HL-60/S4 treated with retinoic acid at 250 ng/mL for 4 days and 3 days (cell line): ENCODE results near the gene EHBP1.
"Not testable (repeated sequence)": the region's sequence is repeated elsewhere in the genome, so short reads cannot be mapped to it uniquely, and the experiment has no call there.

Source experiments
- in situ Hi-C: fragments of 300-500 bp; cut with MboI; formaldehyde crosslinking; loops from 2 replicates; pipeline ENCODE4 v1.7.0; 2022; ENCODE audit warnings: low sequenced_read_pairs

EHBP1 gene

GRCh38 chr2:62704654-62705006 is 883 bp upstream of the EHBP1 start:
- in situ Hi-C loops, result no loop called here

GRCh38 chr2:62705859-62706720 is 577 bp downstream of the EHBP1 start:
- in situ Hi-C loops, result no loop called here

- in situ Hi-C loops, result no loop called here
Observed at GRCh38 chr2:62706721-62707521, 1.4 kb downstream of the EHBP1 start.

- in situ Hi-C loops, result no loop called here
Observed at GRCh38 chr2:62708751-62709150, 3.2 kb downstream of the EHBP1 start.

GRCh38 chr2:62711832-62712494 is 6.5 kb downstream of the EHBP1 start:
- in situ Hi-C loops, result no loop called here

DNA sequence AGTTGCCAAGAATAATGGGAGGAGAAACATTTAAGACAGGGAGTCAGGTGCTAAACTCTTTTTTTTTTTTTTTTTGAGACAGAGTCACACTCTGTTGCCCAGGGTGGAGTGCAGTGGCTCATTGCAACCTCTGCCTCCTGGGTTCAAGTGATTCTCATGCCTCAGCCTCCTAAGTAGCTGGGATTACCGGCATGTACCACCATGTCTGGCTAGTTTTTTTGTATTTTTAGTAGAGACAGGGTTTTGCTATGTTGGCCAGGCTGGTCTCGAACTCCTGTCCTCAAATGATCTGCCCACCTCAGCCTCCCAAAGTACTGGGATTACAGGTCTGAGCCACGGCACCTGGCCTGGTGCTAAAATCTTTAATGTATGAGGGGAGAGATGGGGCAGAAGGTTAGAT is 7.7 kb downstream of the EHBP1 start:
- in situ Hi-C loops, result not testable (repeated sequence)

DNA sequence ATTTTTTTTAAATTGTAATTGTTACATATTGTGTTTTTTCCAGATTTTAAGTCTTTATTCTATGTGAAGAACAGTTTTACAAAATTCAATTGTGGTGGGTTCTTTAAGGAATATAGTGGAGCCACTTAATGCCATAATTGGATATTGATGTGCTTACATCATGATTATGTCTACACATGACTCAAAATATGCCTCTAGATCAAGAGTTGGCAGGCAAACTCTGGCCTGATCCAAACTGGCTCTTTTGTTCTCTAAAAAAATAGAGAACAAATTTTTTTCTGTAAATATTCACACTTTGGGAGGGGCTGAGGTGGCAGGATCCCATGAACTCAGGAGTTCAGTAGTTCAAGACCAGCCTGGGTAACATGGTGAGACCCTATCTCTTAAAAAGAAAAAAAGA is 8.3 kb downstream of the EHBP1 start:
- in situ Hi-C loops, result no loop called here

- in situ Hi-C loops, result no loop called here
Observed at GRCh38 chr2:62716768-62717167, 11.3 kb downstream of the EHBP1 start.

DNA sequence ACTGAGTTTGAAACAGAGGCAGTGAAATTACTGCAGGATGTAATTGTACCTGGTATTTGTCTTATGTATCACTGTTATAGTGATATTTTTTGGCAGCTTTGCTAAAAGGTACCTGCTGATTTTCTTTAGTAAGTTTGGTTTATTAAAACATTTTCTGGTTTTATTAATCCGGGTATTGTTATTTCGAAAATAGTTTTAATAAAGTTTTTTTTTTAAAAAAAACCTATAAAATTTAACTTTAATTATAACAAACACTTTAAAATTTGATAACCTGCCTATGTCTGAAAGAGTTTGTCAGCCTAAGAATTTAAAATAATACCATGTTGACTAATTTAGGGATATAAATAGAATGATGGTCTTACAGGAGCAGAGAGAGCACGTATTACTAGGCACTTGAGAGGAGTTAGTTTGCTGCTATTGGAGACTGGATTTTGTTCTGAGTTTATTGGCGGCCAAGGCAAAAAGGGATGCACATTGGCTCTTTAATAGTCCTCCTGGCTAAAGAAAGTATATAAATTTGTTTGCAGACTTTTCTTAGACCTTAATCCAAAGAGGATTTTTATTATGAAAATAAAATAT is 12.1 kb downstream of the EHBP1 start:
- in situ Hi-C loops, result no loop called here

- in situ Hi-C loops, result no loop called here
Observed at GRCh38 chr2:62718225-62718822, 12.8 kb downstream of the EHBP1 start.

- in situ Hi-C loops, result no loop called here
Observed at GRCh38 chr2:62719757-62720156, 14.2 kb downstream of the EHBP1 start.

DNA sequence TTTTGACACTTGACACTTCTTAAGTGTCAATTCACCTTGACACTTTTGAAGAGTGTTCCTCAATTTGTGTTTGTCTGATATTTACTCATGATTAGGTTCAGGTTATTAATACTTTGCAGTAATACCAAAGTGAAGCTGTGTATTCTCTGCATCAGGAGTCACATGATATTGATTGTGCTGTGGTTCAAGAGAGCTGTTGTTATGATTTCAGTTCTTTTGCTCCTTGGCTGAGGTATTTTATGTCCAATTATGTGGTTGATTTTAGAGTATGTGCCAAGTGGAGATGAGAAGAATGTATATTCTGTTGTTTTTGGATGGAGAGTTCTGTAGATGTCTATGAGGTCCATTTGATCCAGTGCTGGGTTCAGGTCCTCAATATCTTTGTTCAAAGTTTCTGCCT is 17.2 kb downstream of the EHBP1 start:
- in situ Hi-C loops, result no loop called here

DNA sequence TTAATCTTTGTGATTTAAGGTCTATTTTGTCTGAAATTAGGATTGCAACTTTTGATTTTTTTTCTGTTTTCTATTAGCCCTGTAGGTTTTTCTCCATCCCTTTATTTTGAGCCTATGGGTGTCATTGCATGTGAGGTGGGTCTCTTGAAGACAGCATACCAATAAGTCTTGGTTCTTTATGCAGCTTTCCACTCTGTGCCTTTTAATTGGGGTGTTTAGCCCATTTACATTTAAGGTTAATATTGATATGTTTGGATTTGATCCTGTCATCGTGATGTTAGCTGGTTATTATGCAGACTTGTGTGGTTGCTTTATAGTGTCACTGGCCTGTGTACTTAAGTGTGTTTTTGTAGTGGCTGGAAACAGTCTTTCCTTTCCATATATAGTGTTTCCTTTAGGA is 17.7 kb downstream of the EHBP1 start:
- in situ Hi-C loops, result no loop called here

DNA sequence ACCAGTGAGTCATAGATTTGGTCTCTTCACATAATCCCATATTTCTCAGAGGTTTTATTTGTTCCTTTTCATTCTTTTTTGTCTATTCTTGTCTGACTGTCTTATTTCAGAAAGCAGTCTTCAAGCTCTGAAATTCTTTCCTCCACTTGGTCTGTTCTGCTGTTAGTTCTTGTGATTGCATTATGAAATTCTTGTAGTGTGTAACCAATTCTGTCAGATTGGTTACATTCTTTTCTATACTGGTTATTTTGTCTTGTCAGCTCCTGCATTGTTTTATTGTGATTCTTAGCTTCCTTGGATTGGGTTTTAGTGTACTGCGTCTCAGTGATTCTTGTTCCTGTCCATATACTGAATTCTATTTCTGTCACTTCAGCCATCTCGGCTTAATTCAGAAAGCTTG is 18.6 kb downstream of the EHBP1 start:
- in situ Hi-C loops, result no loop called here

- in situ Hi-C loops, result no loop called here
Observed at GRCh38 chr2:62724886-62725711, 19.6 kb downstream of the EHBP1 start.

DNA sequence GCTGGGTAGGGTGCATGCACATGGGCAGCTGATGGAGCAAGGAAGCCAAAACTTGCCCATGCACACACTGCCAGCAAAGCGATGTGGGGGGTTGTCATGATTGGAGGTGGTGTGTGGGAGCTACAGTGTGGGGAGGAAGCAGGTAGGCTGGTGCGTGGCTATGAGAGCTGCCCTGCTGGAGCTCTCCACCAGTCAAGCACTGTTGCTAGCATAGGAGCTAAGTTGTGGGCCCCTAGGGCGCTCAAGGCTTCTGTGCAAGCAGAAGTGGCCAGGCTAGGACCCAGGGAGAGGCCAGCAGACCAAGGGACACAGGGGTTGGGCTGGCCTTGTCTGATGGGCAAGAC is 20.2 kb downstream of the EHBP1 start:
- in situ Hi-C loops, result no loop called here

GRCh38 chr2:62727259-62727867 is 21.9 kb downstream of the EHBP1 start:
- in situ Hi-C loops, result no loop called here

DNA sequence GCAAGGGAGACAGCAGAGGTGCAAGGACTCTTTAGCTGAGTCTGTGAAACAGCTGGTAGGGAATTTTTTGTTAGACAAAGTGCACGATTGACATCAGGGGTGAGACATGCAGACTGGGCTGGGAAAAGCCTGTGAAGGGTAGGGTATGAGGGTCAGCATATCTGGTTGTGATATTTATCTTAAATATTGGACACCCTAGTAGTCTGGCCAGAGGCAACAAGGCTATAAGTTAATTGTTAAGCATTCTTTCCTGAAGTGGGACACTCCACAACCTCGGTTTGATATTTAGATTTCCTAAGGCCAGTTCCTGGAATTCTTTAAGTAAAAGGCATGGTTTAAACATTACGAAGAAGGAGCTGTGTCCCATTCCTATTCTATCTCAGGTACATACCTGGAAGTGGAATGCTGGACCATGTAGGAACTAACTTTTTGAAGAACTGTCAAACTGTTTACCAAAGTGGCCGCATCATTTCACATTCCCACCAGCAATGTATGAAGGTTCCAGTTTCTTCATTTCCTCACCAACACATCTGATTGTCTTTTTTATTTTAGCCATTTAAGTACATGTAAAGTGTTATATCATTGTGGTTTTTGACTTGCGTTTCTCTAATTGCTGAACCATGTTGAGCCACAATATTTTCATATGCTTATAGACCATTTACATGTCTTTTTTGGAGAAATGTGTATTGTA is 22.5 kb downstream of the EHBP1 start:
- in situ Hi-C loops, result no loop called here

- in situ Hi-C loops, result no loop called here
Observed at GRCh38 chr2:62731275-62731674, 25.8 kb downstream of the EHBP1 start.
